CD4-positive, alpha-beta T cell treated with Interleukin-10 for 1 hour (primary cell): ENCODE data around the gene ARFGAP3.

Experiments
- DNase-seq: peaks from one replicate; pipeline ENCODE4 v3.0.0-alpha.2; 2020

Gene ARFGAP3, protein sequence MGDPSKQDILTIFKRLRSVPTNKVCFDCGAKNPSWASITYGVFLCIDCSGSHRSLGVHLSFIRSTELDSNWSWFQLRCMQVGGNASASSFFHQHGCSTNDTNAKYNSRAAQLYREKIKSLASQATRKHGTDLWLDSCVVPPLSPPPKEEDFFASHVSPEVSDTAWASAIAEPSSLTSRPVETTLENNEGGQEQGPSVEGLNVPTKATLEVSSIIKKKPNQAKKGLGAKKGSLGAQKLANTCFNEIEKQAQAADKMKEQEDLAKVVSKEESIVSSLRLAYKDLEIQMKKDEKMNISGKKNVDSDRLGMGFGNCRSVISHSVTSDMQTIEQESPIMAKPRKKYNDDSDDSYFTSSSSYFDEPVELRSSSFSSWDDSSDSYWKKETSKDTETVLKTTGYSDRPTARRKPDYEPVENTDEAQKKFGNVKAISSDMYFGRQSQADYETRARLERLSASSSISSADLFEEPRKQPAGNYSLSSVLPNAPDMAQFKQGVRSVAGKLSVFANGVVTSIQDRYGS

DNA sequence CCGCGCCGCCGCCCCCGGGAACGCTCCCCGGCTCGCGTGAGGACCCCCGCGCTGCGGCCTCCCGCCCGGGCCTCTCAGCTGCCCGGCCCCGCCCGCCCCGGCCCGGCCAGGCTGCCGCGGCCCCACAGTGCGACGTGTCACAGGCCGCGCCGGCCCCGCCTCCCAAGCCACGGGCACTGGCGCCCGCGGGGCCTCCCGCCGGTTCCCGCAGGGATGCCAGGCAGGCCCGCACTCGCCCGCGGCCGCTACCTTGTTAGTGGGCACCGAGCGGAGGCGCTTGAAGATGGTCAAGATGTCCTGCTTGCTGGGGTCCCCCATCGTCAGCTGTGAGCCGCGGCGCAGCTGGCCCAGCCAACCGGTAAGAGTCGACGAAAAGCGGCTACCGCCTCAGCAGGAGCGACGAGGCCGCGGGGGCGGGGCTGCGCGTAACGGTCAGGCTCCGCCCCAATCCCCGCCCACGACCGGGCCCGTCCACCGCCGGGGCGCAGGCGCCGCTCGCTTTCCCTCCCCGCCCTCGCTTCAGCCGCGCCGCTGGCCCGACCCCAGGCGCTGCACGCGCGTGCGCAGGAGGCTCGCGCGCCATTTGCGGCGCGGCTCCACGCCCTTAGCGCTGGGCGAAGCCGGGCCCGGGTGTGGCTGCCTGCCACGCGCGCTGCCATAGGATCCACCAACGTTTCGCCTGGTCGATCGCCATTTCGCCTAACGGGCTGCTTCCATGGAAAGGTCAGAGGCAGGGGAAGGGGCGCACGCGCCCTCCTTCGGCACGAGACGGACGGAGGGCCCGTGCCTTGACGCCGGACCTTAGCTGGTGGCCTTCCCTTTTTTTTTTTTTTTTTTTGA is at the start of gene ARFGAP3:
ARFGAP3 (minus strand) TSS at position 409 of the 840 bp plus-strand sequence; CDS start at position 318, 91 bp downstream.
- peak; percentile 94 for DNase-seq

DNA sequence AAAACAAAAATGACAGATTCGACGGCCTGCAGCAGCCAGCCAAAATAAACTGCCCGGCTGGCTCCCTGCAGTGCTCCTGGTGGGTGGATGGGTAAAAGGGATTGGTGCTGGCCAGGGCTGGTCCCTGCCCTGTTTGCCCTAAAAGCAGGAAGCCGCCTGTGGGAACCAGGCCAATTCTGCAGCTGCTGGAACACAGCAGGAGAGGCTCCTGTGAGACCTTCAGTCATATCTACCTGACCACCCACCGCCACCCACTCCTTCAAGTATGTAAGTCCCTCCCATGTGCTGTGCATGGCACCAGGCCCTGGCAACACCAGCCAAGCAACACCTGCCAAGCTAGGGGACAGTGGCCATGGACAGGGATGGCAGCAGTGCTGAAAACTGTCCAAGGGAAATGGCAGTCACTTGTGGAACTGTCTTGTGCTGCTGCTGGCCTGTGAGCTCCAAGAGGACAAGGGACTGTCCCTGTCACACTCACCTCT is 48.7 kb upstream of the ARFGAP3 start:
- DNase-seq, result no peak

DNA sequence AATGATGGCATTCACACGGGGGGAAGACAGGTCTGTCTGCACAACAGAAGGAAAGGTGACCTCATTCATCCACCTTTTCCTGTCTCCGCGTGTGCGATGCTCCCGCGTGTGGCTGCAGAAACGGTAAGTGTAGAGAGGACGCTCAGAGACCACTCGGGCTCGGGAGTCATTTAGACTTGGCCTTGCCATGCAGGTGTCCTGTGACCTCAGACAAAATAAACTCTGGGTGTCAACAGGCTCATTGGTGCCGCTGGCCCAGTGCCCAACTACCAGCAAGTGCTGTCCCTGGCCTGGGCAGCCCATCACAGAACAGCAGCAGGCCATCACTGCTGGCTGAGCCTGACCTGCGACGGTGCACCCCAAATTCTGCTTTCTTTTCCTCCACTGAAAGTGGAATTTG is 48.1 kb upstream of the ARFGAP3 start:
- DNase-seq, result no peak

DNA sequence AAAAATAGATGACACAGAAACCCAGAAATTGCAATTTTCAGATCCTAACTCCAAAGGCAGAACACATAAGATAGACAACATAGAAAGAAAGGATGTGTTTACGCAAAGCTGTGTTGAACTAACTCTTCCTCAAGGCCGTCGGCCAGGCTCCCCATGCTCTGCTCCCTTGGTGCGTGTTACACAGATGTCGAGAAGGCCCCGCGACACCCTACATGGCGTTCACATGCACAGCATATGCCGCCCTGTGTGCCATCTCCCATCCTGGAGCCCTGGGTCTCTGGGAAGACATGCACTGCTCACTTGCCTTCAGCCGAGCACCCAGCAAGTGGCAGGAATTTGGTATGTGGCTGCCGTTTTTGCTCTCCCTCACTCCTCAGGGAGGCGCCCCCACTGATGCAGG is 47.0 kb upstream of the ARFGAP3 start:
- DNase-seq, result no peak

DNA sequence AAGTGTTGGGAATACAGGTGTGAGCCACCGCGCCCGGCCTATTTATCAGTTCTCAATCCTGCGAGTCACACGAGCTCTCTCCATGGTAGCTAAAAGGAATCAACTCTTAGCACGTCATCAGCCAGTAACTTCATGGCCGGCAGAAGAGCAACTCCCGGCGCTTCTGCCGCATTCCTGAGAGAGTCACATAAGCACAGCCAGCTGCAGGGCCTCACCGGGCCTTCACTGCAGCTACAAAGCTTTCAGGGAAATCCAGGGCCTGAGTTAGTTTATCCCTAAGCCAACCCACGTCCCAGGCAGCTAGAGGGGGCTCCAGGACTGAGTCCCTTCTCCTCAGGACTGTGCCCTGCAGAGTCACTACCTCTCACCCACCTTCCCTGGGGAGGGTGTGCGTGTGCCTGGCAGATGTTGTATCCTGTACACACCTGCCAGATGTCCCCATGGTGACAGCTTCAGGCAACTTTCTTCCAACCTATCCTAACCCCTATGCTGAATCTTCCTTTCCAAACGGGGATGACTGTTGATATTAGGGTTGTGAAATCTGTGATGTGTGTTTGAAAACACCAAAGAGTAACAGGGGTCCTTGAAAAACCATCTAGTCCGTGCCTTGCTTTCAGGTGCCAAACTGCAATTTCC is 45.9 kb upstream of the ARFGAP3 start:
- no peak for DNase-seq

DNA sequence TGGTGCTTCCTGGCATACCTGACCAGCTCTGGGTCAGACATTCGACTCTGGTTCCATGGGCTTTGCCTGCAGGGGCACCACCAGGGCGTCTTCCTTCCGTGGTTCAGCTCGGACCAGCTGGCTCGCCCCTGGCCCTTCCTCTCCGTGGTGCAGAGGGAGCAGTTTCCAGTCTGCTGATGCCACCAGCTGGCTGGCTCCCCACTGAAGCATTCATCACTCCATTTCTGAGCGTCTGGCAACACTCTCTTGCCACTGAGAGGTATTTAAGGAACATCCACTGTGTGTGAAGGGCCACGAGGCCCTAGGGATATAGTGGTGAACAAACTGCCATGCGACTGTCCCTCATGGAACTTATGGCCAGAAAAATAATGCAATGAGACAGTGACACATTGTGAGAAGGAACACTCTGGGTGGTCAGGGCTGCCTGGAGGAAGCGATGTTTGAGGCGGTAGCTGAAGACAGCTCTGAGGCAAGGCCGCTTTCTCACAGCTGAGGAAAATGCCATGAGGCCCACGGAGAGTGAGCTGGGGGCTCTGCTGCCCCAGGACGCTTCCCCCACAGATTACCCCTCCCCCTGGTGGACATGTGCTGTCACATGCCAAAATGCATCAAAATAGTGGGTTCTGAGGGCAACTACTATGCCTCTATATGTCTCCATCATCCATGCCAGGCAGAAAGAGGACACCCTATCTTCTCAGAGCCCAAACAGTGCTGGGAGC is 44.9 kb upstream of the ARFGAP3 start:
- no peak for DNase-seq

DNA sequence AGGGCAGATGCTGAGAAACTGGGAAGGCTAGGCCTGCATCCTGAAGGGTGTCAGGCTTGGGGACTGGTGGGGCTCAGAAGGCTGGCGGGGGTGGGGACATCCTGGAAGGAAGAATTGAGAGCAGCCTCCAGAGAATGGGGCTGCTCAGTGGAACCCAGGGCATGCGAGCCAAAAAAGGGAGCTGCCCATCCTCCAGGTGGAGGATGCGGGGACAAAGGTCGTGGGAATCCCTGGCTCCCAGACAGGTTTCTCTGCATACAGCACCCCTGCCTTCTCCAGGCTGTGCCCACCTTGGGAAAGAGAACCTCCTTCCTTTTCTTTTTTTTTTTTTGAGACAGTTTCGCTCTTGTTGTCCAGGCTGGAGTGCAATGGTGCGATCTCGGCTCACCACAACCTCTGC is 40.9 kb upstream of the ARFGAP3 start:
- no peak for DNase-seq

DNA sequence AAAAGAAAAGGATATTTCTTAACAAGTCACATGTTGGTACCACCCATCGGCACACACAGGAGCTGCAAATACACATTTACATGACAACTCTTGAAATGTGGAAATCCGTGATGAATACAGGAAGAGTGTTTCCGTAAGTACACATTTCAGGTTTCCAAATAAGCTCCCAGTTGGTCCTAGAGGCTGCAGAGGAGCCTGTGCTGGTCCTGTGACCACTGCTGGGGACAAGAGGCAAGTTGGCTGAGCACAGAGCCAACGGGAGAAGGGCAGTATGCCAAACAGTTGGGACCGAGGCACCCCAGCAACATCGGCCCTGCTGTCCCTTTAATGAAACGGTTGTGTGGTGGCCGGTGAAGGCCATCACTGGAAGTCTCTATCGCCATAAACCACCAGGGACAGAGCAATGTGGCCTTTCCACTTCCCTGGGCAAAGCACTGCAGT is 38.5 kb upstream of the ARFGAP3 start:
- DNase-seq, result no peak

DNA sequence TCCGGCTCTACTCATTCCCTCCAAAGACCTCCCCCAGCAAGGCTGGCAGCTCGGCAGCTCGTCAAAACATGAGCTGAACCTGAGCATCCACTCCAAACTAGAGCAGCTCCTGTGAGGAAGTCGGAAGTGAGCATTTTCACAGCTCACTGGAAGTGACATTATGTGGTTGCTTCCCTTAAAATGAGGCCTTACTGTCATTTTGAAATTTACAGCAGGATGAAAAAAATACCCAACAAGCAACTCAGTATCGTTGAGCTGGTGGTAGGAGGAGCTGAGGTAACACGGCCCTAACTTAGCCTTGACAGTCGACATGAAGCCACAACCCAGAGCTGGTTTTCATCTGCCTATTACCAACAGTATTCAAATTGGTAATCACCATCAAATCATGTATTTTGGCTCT is 38.0 kb upstream of the ARFGAP3 start:
- DNase-seq, result peak; percentile 46

DNA sequence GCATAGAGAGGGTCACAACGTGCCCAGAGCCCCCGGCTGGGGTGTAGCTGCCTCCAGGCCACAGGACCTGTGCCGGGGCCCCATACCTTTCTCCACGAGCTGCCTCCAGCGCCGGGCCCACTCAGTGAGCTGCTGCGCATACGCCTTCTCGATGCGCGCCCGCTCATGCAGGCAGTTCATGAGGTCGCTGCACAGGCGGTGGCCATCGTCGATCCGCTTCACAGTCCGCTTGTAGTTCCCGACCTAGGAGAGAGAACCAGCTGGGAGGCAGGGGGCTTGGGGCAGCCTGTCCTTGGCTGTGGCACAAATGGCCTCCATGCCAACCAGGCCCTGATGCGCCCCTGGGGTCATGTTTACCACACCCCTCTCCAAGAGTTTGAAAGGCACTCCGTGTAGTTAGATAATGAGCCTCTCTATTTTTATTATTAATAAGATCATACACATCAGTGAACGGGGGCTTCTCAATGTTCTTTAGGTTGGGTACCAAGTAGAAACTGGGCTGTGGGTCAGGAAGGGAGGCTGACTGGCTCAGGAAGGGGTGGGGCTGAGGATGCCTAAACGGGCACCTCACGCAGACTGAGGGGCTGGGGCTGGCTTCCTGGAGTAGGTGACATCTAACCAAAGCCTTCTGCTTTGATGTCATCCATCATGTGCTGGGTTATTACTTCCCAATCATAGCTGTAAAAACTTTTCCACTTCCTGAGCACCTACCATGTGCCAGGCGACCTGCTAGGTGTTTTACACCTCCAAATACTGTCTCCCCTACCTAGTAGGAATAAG is 36.5 kb upstream of the ARFGAP3 start:
- peak; percentile 30 for DNase-seq

DNA sequence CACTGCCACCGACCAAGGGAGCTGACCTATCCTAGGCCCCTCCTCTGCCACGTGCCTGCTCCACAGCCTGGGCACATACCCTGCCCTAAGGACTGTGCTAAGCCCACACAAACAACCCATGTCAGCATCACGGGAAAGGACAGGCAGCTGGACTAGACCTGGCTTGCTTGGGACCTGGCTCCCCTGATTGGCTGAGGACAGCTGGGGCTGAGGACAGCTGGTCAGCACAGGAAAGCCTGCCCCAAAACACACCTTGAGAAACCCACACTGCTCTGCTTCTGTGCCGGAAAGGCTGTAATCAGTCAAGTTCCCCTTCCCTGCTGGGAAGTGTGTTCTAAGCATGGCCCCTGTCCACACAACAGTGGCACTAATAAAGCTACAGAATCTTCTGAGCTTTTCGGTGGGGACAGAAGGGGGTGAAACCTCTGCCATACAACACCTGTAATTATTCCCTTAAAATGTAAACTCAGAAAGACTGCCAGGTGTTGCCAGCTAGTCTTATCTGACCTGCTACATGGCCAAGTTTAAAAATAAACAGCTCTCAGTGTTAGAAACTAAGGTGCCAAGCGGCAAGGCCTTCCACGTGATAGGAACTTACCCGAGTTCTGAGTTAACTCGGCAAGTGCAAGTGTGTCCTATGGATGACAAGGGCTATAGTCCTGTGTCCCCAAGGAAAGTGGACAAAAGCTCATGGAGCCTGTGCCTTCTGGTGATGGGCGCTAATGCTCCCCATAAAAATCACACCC is 35.7 kb upstream of the ARFGAP3 start:
- peak; percentile 5 for DNase-seq

DNA sequence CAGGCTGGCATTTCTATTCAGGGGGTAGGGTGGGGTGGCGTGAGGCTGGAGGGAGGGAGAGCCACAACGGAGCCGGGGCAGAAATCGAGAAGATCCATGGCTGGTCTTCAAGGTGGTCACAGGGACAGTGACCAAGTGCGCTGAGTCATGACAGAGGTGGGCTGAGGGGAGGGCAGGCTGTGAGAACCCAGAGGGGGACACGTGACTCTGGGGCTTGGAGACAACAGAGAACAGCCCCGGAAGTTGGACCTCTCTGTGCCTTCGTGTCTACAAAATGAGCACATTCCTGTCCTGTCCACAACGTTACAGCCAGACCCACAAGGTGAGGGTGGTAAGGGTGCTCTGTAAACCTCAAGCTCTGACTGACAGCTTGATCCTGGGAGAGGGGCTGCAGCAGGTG is 35.1 kb upstream of the ARFGAP3 start:
- no peak for DNase-seq

DNA sequence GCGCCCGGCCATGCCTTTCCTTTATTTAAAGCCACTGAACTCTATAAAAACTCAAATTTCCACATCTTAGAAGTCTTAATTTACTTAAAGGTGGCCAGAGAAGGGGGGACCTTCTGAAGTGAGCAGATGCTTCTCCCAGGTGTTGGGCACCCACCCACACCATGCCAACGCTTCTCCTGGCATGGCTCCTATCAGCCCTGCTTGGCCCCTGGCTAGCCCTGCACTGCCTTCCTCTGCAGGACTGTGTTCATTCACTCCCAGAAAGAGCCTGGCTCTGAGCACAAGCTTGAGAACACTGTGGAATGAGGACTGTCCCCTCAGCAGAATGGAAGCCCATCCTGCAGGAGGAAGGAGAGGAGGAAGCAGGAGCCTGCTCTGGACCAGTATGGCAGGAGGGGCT is 34.6 kb upstream of the ARFGAP3 start:
- no peak for DNase-seq

DNA sequence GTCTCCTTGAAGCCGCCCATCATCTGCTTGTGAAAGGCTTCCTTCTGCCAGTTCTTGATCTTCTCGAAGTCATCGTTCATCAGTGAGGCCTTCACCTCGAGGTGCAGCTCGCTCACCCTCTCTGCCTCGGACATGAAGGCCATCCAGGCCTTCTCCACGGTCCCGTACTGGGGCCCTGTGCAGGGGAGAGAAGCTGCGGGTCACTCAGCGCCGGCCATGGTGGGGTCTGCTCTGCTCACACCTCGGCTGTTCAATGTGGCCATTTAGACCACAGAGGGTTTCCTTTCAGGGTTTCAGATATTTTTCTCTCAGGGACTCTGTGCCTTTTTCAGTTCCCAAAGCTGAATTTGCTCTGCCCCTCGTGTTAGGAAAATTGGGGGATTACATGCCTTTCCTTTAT is 33.9 kb upstream of the ARFGAP3 start:
- no peak for DNase-seq

DNA sequence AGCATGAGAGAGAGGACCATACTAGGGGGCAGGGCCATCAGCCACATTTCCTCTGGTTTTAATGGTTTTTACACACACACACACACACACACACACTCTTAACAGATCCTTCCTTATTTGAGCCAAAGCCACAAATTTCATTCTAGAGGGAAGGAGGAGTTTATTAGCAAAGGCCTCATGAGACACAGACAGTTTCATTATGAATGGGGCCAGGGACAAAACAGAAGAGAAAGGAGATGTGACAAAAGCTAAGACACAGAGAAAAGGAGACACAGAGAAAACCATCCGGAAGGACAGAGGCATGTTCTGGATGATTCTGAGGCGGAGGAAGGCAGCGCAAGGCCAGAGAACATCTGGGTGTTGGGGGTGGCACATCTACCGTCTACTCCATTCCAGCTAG is 32.2 kb upstream of the ARFGAP3 start:
- DNase-seq, result peak; percentile 33

DNA sequence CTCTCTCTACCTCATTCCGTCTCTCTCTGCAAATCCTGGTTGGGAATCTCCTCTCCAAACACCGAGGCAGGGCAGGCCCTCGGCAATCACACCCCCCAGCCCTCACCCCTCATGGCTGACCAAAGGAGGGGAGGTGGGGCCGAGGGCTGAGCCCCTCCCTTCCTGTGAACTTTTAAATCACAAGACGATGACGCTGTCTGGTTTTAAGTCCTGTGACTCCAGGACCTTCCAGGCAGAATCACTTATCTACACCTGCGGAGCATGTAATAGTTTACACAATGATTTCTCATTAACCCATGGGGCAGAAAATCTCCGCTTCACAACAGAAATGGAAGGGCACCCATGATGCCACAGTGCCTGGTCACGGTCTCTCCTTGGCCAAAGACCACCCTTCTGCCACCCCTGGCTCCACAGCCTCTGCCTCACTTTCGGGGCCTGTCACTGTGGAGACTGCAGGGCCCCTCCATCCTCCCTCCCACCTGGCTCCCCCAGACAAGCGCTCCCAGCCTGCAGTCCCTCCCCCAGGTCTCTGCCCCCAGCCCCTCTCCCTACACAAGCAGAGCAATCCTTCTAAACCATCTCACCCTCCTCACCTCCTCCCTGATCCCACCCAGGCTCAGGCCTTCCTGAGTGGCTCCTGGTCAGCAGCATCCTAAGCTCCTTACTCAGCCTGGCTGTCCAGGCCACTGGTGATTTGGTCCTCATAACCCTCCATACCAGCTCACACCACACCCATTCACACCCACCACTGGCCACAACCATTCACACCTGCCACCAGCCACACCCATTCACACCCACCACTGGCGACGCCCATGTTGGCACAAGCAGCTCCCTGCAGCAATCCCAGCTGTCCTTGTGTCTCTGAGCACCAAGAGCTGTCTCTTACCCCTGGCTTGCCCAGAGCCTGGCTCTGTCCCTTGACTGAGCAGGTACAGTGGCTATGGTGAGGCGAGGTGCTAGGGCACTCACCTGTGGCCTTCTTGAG is 30.7 kb upstream of the ARFGAP3 start:
- DNase-seq, result no peak

DNA sequence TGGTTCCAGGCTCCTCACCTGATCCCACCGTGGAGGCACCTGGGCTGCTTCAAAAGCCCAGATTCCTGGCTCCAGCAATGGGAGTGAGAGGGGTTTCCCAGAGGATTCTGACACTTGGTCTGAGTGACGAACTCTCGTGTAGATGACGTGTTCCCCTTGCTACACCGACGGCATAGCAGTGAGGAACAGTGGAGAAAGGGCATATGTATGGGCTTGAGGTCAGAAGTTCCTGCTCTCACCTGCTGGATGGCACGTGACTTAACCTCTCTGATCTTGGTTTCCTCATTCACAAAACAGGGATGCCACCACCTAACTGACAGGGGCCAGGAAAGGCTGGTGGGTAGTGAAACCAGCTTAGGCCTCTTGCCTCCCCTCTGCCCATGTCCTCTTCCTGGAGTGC is 30.0 kb upstream of the ARFGAP3 start:
- no peak for DNase-seq

DNA sequence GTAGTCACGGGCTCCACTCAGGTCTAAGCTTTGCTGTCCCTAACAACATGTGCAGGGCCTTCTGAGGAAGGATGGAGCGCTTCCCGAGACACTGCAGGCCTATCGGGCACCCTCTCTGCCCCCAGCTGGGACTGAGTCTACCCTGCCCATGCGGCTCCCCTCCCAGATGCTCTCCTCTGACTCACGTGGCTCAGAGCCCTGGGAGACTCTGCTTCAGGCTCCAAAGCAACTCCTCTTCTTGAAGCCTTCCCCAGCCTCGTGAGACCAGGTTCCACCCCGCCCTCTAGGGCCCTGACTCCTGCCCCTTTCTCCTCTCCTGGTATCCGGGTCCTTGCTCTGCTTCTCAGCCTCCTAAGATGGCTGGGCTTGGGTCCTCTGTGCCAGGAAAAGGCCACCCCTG is 28.4 kb upstream of the ARFGAP3 start:
- no peak for DNase-seq

DNA sequence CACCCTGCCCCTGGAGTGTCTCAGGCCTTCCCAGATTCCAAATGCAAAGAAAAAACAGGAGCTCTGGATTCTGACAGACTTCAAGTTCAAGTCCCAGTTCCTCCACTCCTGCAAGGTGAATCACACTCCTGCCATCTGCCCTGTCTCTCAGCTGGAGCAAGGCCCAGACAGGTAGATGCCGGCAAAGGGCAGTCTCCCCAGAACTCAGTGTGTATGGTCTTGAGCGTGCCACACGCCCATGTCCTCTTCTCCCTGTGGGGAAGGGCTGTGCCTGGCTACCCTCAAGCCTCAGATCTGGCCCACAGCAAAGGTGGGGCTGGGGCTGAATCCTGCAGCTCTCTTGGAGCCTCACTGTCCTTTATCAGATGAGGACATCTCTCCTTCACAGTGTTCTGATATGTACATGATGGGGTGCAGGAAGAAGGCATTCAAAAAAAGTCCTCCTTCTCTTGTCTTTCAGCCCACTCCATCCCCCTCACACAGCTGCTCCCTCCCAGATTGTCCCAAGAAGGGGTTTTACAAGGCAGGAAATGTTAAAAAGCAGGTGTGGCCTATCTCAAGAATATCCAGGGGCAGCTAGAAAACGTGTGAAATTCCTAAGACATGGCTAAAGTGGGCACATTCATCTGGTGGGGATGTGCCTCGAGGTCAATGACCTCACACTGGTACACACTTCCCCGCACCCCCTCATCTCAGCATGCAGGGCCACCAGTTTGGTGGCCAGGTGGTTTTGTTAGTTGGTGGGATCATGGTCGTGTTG is 27.7 kb upstream of the ARFGAP3 start:
- DNase-seq, result no peak
